Left ventricle myocardium inferior (tissue), 1 donor: Measurements from ENCODE around the gene ENDOD1. TPM values are rescaled to one million over a fixed set of nuclear protein-coding genes. Genes with fewer than 3 reads are reported as not detected.

Experiments
- DNase-seq: peaks from one replicate; pipeline ENCODE4 v3.0.0-alpha.2; 2020
- H3K27ac ChIP-seq: fragments of 200-600 bp; replicated peaks from 2 replicates; pipeline ENCODE4 v1.8.0; 2021
- H3K27me3 ChIP-seq: fragments of 200-600 bp; 2 replicates; pipeline ENCODE4 v1.8.0; 2021; ENCODE audit warnings: low read depth
- H3K36me3 ChIP-seq: fragments of 200-600 bp; 2 replicates; pipeline ENCODE4 v1.8.0; 2021
- H3K4me1 ChIP-seq: fragments of 200-600 bp; 2 replicates; pipeline ENCODE4 v1.8.0; 2021
- H3K4me3 ChIP-seq: fragments of 200-600 bp; 2 replicates; pipeline ENCODE4 v1.8.0; 2021; ENCODE audit warnings: mild to moderate bottlenecking, moderate library complexity
- H3K9me3 ChIP-seq: fragments of 200-600 bp; replicated peaks from 2 replicates; pipeline ENCODE4 v1.8.0; 2021
- CTCF ChIP-seq: fragments of 200-600 bp; IDR thresholded peaks from 2 replicates; pipeline ENCODE4 v1.8.0; 2021; ENCODE audit warnings: antibody characterized with exemption, mild to moderate bottlenecking, borderline replicate concordance
- intact Hi-C: fragments of 100-400 bp; cut with micrococcal nuclease; formaldehyde crosslinking; loops from one replicate; pipeline ENCODE4 v1.11.0; 2022
- total RNA-seq: library from RNA; stranded (reverse); fragmentation: NEBNext Ultra II Directional; extraction: Animal tissue kit (Norgen Biotek cat#: 25700); gene quantifications from one replicate; pipeline ENCODE4 v1.2.1, GENCODE V29; 2021
- donor health status: DM: no; HTN: yes; CAD: no; lungs with severe emphysema.

The ENDOD1 gene
- total RNA-seq, 1 donor from 2014 or later = 11.3 TPM

GRCh38 chr11:95092549-95093324 is 3.1 kb downstream of the ENDOD1 start:
- intact Hi-C loops = loop anchor here (10.0 kb wide), 1 partner anchor 52 kb away; no protein-coding TSS in a partner anchor
- DNase-seq = no peak
- Histone ChIP-seq H3K27me3 (no peaks in the 10 kb centered on the region), H3K4me3 (no peak overlapping the region), H3K4me1 (peaks cover 73% of the 10 kb centered on the region), H3K27ac (no peak overlapping the region), H3K36me3 (no peaks in the 10 kb centered on the region), H3K9me3 (no peaks in the 10 kb centered on the region)
- TF ChIP-seq CTCF = peak; percentile 51

GRCh38 chr11:95093548-95093947 is 3.9 kb downstream of the ENDOD1 start:
- intact Hi-C loops = loop anchor here (10.0 kb wide), 1 partner anchor 51 kb away; no protein-coding TSS in a partner anchor
- Histone ChIP-seq H3K36me3 (no peaks in the 10 kb centered on the region), H3K4me1 (peaks cover 73% of the 10 kb centered on the region), H3K27me3 (no peaks in the 10 kb centered on the region), H3K27ac (no peak overlapping the region), H3K9me3 (no peaks in the 10 kb centered on the region), H3K4me3 (no peak overlapping the region)
- no peak for TF ChIP-seq CTCF
- DNase-seq = no peak

- Histone ChIP-seq H3K27me3 (no peaks in the 10 kb centered on the region), H3K4me1 (peaks cover 50% of the 10 kb centered on the region), H3K36me3 (no peaks in the 10 kb centered on the region), H3K9me3 (no peaks in the 10 kb centered on the region), H3K27ac (peak overlapping the region; percentile 18), H3K4me3 (no peak overlapping the region)
- TF ChIP-seq CTCF = no peak
- intact Hi-C loops = loop anchor here (10.0 kb wide), 1 partner anchor 49 kb away; no protein-coding TSS in a partner anchor
- DNase-seq = no peak
Measured at GRCh38 chr11:95095858-95096587, 6.4 kb downstream of the ENDOD1 start.

- Histone ChIP-seq H3K9me3 (no peaks in the 10 kb centered on the region), H3K4me1 (peaks cover 38% of the 10 kb centered on the region), H3K27me3 (no peaks in the 10 kb centered on the region), H3K27ac (no peak overlapping the region), H3K36me3 (no peaks in the 10 kb centered on the region), H3K4me3 (no peak overlapping the region)
- intact Hi-C loops = loop anchor here (10.0 kb wide), 1 partner anchor 48 kb away; no protein-coding TSS in a partner anchor
- DNase-seq = no peak
- TF ChIP-seq CTCF = no peak
Measured at GRCh38 chr11:95097209-95097608, 7.6 kb downstream of the ENDOD1 start.

- H3K4me3 ChIP-seq = no peak overlapping the region
- H3K4me1 ChIP-seq = peaks cover 22% of the 10 kb centered on the region
- no peaks in the 10 kb centered on the region for H3K36me3 ChIP-seq
- H3K27me3 ChIP-seq = no peaks in the 10 kb centered on the region
- DNase-seq = no peak
- H3K9me3 ChIP-seq = no peaks in the 10 kb centered on the region
- H3K27ac ChIP-seq = no peak overlapping the region
- no peak for TF ChIP-seq CTCF
- intact Hi-C loops = loop anchor here (10.0 kb wide), 1 partner anchor 46 kb away; no protein-coding TSS in a partner anchor
Measured at GRCh38 chr11:95098826-95099225, 9.2 kb downstream of the ENDOD1 start.
